Measurements from ENCODE around the gene EEF1A2.

- TF ChIP-seq EGR1 (IDR thresholded peaks at IDR 0.05) = no peak
- TF ChIP-seq CREB1 (IDR thresholded peaks at IDR 0.05; ENCODE audit: low read depth) = no peak
- no peak for TF ChIP-seq REST (IDR thresholded peaks at IDR 0.05; ENCODE audit: low read depth)
- TF ChIP-seq RAD21 (IDR thresholded peaks at IDR 0.05; ENCODE audit: low read depth) = no peak
- no peak for TF ChIP-seq MAX (IDR thresholded peaks at IDR 0.05)
- no peak for TF ChIP-seq FOXM1 (IDR thresholded peaks at IDR 0.05; ENCODE audit: borderline replicate concordance, low read depth)
- no peak for TF ChIP-seq EP300 (IDR thresholded peaks at IDR 0.05; ENCODE audit: borderline replicate concordance)
- TF ChIP-seq YY1 (IDR thresholded peaks at IDR 0.05; ENCODE audit: low read depth) = no peak
- no peak for TF ChIP-seq CEBPB (IDR thresholded peaks at IDR 0.05)
- no peak for TF ChIP-seq NFIC (IDR thresholded peaks at IDR 0.05)
- no peak for TF ChIP-seq ZBTB7A (IDR thresholded peaks at IDR 0.05; ENCODE audit: low read depth)
- TF ChIP-seq TAF1 (IDR thresholded peaks at IDR 0.05; ENCODE audit: low read depth) = no peak
- TF ChIP-seq TCF12 (IDR thresholded peaks at IDR 0.05; ENCODE audit: low read depth) = no peak
These were observed 28.5 kb downstream of the EEF1A2 start for GRCh38 chr20:63470410-63470809.
